Brain microvascular endothelial cell (primary cell): ENCODE data around the gene LCTL.

Experiments
- DNase-seq: peaks from one replicate; pipeline ENCODE4 v3.0.0-alpha.2; 2020
- H3K27ac ChIP-seq: fragments of 250-450 bp; sonication (Bioruptor Pico); 2 replicates; pipeline ENCODE4 v1.5.1; 2020; ENCODE audit warnings: mild to moderate bottlenecking, moderate library complexity
- H3K27me3 ChIP-seq: fragments of 250-450 bp; sonication (Bioruptor Pico); replicated peaks from 2 replicates; pipeline ENCODE4 v1.5.1; 2020; ENCODE audit warnings: mild to moderate bottlenecking
- H3K36me3 ChIP-seq: fragments of 250-450 bp; sonication (Bioruptor Pico); replicated peaks from 2 replicates; pipeline ENCODE4 v1.5.1; 2020; ENCODE audit warnings: mild to moderate bottlenecking
- H3K4me3 ChIP-seq: 2 replicates; pipeline ENCODE4 v1.5.1; 2011; ENCODE audit warnings: low read depth, mild to moderate bottlenecking, control low read depth, low read length, moderate library complexity
- in situ Hi-C: cut with HindIII; loops from 2 replicates; pipeline ENCODE4 v1.10.0; 2017; ENCODE audit warnings: low sequenced_read_pairs, low pct_ligation_motif_present
- TF ChIP-seq, protein P1 (sequence below): IDR thresholded peaks from 2 replicates; pipeline ENCODE4 v1.5.1; 2011; ENCODE audit warnings: low read depth, mild to moderate bottlenecking, moderate library complexity, low read length, control low read depth, inconsistent platforms; ENCODE audit errors: missing control alignments

LCTL gene

DNA sequence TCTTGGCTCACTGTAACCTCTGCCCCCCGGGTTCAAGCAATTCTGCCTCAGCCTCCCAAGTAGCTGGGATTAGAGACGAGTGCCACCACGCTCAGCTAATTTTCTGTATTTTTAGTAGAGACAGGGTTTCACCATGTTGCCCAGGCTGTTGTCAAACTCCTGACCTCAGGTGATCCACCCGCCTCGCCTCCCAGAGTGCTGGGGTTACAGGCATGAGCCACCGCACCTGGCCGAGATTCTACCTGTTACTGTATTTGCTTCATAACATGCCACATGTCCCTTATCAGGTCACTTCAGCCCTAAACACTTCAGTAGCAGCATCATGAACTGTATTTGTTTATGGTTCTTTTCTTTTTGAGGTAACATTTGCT, 7.5 kb upstream of the LCTL start:
- no peaks in the 10 kb centered on the region for H3K36me3 ChIP-seq
- TF ChIP-seq, protein P1, sequence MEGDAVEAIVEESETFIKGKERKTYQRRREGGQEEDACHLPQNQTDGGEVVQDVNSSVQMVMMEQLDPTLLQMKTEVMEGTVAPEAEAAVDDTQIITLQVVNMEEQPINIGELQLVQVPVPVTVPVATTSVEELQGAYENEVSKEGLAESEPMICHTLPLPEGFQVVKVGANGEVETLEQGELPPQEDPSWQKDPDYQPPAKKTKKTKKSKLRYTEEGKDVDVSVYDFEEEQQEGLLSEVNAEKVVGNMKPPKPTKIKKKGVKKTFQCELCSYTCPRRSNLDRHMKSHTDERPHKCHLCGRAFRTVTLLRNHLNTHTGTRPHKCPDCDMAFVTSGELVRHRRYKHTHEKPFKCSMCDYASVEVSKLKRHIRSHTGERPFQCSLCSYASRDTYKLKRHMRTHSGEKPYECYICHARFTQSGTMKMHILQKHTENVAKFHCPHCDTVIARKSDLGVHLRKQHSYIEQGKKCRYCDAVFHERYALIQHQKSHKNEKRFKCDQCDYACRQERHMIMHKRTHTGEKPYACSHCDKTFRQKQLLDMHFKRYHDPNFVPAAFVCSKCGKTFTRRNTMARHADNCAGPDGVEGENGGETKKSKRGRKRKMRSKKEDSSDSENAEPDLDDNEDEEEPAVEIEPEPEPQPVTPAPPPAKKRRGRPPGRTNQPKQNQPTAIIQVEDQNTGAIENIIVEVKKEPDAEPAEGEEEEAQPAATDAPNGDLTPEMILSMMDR, result no peak
- DNase-seq, result no peak
- no peaks in the 10 kb centered on the region for H3K27me3 ChIP-seq
- in situ Hi-C loops, result no loop called here
- no peak overlapping the region for H3K27ac ChIP-seq
- H3K4me3 ChIP-seq, result no peak overlapping the region

DNA sequence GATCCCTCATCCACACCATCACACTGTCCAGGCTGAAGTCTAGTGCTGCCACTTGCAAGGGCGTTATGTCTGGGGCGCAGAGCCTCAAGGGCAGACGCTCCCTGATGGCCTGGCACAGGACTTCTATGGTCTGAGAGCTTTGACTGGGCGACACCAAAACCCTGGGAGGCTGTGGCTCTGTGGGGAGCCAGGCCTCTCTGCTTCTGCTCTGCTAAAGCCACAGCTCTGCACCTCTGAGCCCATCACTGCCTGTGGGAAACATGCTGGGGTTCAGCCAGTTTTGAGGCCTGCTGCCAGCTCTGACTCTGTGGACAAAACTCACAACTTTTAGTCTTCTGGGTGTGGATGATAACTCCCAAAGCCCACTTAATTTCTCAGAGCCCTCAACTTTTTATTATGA, 6.3 kb upstream of the LCTL start:
- Histone ChIP-seq H3K36me3 (no peaks in the 10 kb centered on the region), H3K4me3 (no peak overlapping the region), H3K27me3 (no peaks in the 10 kb centered on the region), H3K27ac (no peak overlapping the region)
- in situ Hi-C loops, result no loop called here
- no peak for DNase-seq
- TF ChIP-seq, protein P1, result no peak

DNA sequence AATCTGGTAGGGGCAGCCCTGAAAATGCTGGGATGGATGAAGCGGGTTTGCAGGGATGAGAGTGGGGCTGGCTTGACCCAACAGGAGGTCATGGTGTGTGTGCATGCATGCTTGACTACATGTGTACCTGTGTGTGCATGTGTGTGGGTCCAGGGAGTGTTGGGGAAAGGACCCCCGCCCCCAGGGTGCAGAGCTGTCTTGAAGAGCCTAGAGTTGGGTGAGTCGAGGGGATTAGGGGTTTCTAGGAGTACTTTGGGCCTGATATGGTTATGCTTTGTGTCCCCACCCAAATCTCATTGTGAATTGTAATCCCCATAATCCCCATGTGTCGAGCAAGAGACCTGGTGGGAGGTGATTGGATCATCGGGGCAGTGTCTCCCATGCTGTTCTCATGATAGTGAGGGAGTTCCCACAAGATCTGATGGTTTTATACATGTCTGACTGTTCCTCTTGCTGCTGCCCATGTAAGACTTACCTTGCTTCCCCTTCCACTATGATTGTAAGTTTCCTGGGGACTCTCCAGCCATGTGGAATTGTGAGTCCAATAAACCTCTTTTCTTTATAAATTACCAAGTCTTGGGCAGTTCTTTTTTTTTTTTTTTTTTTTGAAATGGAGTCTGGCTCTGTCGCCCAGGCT, 5.2 kb upstream of the LCTL start:
- TF ChIP-seq, protein P1, result no peak
- Histone ChIP-seq H3K36me3 (no peaks in the 10 kb centered on the region), H3K27me3 (no peaks in the 10 kb centered on the region), H3K4me3 (no peak overlapping the region), H3K27ac (no peak overlapping the region)
- no peak for DNase-seq
- in situ Hi-C loops, result no loop called here

DNA sequence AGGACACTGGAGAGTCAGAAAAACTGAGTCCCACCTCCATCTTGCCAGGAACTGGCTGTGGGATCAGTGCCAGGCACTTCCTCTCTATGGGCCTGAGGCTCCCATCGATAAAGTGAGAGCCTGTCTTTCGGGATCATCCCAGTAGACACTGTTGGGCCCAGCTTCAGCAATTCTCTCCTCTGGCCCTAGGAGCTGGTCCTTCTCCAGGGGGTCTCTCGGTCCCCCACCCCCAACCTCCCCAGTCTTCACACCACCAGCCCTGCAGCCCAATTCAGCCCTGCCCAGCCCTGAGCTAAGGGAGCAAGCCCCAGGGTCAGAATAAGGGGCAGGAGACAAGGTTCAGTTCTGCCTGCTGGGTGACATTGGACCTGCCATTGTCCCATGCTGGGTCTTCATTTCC, 4.5 kb upstream of the LCTL start:
- H3K27me3 ChIP-seq, result no peaks in the 10 kb centered on the region
- H3K36me3 ChIP-seq, result no peaks in the 10 kb centered on the region
- no peak overlapping the region for H3K27ac ChIP-seq
- H3K4me3 ChIP-seq, result no peak overlapping the region
- DNase-seq, result no peak
- in situ Hi-C loops, result no loop called here
- TF ChIP-seq, protein P1, result no peak

DNA sequence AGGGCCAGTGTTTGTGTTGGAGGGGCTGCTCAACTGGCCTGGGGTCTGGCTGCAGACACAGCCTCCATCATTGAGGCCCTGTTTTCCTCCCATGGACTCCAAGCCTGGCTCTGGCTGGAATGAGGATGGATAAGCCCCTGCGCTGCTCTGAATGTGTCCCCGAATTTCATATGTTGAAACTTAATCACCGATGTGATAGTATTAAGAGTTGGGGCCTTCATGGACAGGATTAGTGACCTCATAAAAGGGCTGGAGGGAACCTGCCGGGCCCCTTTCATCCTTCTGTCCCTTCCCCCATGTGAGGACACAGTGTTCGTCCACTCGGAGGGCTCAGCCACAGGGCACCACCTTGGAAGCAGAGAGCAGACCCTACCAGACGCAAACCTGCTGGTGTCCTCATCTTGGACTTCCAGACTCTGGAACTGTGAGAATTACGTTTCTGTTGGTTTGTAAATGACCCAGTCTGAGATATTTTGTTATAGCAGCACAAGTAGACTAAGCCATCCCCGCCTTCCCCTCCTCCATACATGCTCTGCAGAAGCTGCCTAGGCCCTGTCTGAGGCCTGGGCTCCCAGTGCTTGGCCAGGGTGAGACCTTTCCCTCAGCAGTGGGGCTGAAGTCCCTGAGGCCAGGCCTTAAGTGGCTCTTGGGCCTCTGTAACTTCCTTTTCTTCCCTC, 3.8 kb upstream of the LCTL start:
- Histone ChIP-seq H3K27me3 (no peaks in the 10 kb centered on the region), H3K4me3 (no peak overlapping the region), H3K36me3 (no peaks in the 10 kb centered on the region), H3K27ac (no peak overlapping the region)
- in situ Hi-C loops, result no loop called here
- TF ChIP-seq, protein P1, result no peak
- DNase-seq, result no peak

DNA sequence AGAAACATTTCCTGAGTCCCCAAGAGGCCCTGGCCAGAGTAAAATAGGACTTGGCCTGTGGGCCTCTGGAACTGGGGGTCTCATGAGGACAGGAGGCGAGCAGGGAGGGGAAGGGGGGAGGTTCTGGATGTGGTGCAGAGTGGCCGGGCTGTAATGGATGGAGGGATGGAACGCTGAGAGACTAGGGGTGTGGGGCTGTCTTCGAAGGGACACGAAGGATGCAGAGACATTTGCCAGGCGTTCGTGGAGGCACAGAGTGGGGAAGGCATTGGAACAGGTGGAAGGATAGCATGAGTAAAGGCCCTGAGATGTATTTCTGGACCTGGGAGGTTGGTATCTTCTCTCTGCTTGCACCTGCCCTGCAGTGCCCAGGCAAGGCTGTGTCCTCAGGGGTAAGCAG, 2.1 kb upstream of the LCTL start:
- no peaks in the 10 kb centered on the region for H3K36me3 ChIP-seq
- H3K27me3 ChIP-seq, result no peaks in the 10 kb centered on the region
- H3K4me3 ChIP-seq, result no peak overlapping the region
- no peak for DNase-seq
- TF ChIP-seq, protein P1, result no peak
- in situ Hi-C loops, result no loop called here
- H3K27ac ChIP-seq, result no peak overlapping the region
